Activated effector memory CD4-positive, alpha-beta T cell treated with anti-CD3 and anti-CD28 coated beads, Interleukin-2, amount 50 U/mL, for 16 hours (primary cell): Measurements from ENCODE around the gene LDHD.

Source experiments
- DNase-seq: peaks from one replicate; pipeline ENCODE4 v3.0.0-alpha.2; 2020

The LDHD gene

DNA sequence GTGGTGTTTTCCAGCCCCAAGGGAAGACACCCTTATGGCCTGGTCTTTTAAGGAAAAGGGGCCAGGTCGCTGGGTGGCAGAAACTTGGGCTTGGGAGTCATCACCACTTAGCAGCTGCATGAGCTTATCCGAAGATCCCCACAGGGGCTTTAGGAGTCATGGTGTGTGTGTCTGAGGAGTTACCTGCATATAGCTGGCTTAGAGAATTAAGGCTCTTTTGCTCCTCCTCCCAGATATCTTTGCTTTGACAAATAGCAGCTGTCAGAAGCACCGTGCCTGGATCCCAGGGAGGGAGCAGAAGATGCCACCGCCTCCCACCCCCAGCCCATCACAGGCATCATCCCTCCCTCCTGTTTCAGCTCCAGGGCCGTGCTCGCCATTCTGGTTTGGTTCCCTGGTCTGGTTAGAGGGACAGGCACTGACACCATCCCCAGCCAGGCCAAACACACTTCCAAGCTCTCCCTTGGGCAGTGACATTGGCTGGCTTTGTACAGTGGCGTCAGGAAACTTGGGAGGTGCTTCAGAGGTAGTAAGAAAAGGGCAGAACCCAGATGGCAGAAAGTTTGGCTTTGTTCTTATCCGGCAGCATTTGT is 17.4 kb downstream of the LDHD start:
- no peak for DNase-seq

DNA sequence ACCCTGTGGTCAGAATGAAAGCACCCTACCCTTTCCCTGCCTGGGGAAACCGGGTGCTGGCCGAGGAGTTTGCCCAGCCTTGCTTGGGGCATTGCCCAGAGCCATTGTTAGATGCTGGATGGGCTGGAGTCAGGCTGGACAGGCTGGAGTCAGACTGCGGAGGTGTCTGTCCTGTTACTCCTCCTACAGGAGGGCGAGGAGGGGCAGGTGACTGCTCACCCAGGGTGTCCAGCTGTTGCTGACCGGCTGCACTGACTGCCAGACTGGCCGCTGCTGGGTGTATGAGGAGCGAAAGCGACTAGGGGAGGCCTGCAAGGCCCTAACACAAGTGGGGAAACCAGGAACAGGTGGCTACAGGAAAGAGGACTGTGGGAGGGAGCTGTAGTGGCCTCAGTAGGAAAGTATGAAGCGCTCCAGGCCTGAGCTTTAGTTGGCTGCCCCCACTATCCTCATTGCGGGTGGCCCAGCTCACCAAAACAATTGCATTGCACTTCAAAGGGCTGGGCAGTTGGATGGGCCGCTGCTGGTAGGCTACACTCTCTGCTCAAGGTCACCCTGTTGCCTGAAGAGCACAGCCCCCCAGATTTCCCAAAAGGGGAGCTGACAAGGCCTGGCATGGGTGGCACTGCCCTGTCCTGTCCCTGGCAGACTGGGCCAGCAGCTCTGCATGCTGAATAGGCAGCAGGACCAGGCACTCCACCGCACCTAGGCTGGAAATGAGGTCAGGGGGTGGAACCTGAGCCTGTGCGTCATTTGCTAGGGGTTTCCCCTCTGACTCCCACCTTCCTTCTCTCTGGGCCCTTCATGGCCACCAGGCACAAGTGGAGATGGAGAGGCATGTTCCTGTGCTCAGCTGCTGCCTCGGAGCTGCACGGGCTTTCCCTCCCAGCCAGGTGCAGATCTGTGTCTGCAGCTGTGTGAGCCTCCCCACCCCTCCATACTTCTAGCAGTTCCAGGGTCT is 18.4 kb downstream of the LDHD start:
- DNase-seq, result peak; percentile 91

DNA sequence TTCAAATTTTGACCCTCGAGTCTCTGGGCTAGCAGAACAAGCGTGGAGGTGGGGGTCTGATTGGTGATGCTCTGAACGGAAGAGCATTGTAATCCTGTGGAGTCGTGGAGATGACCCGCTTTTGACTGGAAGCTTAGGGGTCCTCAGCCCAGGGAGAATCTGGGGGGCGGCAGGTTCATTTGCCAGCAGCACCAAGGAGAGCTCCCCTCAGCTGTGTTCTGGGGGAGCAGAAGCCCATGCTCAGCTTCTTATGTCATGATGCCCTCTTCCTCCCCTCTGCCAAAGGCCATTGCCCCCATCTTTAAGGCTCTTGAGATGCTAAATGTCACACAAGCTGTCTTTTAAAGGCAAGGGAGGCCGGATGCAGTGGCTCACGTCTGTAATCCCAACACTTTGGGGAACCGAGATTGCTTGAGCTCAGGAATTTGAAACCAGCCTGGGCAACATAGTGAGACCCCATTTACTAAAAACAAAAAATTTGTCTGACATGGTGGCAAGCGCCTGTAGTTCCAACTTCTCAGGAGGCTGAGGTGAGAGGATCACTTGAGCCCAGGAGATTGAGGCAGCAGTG is 19.3 kb downstream of the LDHD start:
- DNase-seq, result no peak

DNA sequence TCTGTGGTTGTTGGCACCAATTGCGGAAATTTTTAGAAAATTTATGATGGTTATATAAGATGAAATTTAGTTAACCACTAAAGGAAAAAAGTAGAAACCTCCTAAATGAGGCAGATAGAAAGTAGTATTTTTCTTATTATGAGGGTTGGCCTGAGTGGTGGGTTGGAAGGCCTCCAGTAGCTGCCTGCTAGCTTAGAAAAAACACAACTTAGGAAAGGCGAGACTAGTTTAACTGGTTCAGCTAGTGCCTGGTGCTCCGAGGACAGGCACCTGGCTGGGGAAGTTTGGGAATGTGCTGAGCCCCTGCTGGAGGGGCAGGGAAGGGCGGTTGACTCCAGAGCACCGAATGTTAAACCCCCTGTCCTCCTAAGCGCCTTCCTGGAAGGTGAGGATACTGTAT is 19.9 kb downstream of the LDHD start:
- DNase-seq, result no peak

DNA sequence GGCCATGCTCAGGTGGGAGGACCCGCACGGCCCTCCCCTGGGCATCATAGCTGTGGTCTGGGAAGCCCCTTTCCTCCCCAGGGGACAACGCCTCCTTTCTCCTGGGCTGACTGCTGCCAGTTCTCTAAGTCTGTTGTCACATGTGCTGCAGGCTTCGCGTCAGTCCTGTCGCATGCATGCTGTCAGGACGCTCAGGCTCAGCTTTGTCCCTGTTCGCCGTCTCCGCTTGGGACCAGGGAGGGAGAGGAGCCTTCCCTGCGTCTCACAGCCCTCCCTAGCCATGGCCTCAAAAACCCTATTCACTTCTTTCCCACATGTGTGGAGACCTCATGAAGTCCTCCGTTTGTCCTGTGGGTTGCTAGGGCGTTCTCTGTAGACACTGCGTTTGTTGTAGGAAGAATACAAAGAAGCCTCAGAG is 21.4 kb downstream of the LDHD start:
- DNase-seq, result no peak

DNA sequence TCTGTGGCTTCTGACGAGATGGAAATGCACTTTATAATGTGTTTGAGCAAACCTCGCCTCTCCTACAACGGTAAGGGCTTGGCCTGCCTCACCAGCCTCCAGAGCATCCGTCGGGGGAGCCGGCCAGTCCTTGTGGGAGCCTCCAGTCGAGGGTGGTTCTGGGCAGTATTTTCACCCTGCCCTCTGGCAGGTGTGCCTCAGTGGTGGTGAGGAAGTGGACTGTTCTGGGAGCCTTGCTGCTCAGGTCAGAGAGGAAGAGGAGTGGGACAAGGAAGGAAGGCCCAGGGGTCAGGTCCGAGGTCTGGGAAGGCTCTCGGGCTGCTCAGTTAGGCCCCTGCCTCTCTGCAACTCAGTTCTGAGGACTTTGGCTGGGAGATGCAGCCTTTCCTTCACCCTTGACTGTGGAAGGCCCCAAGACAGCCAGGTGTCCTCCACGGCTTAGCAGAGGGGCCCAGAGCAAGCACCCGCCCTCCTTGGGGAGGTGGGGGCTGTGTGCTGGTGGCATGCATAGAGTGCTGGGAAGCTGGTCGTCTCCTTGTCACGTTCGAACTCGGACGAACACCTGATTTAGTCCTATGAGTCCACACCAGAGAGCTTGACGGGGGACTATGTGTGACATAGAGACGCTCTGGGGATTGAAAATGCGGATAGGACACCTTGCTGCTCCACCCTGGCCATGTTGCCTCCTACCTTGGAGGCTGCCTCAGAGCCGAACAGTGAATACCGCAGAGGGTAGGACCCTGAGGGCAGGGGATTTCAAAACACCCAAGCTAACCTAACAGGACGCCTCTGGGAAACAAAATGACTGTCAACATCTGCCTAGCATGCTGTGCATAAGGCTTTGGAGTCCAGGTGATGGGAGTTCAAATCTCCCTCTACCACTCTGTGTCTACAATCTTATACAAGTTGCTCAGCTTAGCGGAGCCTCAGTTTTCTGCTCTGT is 22.7 kb downstream of the LDHD start:
- peak; percentile 21 for DNase-seq

DNA sequence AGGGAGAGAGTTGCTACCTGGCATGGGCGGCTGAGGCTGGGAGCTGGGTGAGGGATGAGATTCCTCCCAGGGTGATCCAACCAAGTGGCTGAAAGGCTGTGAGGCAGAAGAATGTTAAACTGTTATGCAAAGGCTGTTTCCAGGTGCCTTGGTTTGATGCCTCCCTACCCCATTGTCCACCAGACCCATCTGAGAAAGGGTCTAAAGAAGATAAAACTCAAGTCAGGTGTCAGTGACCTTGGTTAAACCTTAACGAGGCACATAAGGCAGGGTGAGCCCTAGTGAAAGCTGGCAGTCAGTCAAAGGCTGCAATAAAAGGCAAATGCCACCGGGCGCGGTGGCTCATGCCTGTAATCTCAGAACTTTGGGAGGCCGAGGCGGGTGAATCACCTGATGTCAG is 23.8 kb downstream of the LDHD start:
- DNase-seq, result peak; percentile 43

DNA sequence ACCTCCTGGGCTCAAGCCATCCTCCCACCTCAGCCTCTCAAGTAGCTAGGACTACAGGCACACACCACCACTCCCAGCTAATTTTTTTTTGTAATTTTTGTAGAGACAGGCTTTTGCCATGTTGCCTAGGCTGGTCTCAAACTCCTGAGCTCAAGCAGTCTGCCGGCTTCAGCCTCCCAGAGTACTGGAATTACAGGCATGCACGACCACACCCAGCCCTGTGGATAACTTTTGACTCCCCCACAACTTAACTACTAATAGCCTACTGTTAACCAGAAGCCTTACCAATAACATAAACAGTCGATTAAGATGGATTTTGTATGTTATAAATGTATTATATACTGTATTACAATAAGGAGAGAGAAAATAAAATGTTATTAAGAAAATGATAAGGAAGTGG is 25.0 kb downstream of the LDHD start:
- DNase-seq, result peak; percentile 1

DNA sequence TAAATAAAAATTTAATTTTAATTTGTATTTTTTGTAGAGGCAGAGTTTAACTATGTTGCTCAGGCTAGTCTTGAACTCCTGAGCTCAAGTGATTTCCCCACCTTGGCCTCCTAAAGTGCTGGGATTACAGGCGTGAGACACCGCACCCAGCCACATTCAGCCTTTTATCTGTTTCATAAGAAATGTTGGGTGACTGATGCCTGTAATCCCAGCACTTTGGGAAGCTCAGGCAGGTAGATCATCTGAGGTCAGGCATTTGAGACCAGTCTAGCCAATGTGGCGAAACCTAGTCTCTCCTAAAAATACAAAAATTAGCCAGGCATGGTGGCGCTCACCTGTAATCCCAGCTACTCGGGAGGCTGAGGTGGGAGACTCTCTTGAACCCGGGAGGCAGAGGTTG is 25.7 kb downstream of the LDHD start:
- peak; percentile 33 for DNase-seq

DNA sequence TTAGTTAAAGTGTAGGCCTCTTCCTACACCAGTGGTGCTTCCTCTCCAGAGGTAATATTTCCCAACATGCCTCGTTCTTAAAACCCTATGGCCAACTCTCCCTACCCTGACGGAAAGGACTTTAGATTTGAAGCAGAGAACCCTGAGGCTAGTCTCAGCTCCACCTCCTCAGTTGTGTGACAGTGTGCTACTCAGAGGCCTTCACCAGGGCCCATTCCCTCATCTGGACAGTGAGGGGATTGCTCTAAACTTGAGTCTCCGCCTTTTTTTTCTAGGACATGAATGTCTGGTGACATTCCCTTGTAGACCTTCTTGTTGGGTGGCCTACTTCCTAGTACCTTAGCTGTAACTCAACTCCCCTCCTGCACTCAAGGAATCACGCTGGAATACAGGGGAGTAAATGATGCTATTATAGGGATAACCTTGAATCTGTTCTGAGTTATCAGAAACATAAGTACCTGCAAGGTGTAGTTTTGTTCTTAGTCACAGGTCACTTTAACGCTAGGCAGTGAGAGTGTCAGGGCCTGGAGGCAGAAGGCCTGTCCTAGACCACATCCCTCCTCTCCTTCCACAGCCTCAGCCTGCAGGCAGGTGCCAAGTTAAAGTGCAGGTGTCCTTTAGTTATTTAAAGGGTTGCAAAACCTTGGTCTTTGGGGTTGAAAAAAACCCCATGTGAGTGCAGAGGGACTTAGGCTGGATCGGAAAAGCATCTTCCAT is 26.9 kb downstream of the LDHD start:
- peak; percentile 25 for DNase-seq

DNA sequence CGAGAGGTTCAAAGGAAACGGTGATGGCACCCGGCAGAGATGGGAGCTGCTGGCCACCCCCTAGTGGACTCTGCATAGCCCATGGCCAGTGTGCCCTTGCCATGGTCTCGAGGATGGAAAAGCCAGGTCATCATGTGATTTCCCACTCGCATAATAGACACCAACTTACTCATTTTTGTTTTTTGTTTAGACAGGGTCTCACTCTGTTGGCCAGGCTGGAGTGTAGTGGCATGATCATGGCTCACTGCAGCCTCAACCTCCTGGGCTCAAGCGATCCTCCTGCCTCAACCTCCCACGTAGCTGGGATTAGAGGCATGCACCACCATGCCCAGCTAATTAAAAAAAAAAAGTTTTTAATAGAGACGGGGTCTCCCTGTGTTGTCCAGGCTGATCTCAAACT is 27.6 kb downstream of the LDHD start:
- no peak for DNase-seq

DNA sequence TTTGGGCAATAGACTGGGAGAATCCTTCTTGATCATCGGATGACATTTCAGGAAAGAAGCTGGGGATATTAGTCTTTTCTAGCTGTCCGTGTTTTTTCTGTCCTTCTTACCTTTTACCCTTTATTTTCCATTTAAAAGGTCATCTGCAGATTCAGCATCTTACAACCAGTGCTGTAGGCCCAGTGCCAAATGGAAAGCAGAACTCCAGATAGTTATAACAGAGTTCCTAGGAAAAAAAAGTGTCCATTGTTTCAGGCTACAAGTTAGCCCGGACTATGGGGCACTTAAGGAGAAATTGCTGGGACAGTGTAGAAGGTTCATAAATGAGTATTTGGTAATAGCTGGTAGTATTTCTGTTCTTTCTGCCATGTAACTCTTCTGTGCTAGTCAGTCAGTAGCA is 28.4 kb downstream of the LDHD start:
- DNase-seq, result no peak

DNA sequence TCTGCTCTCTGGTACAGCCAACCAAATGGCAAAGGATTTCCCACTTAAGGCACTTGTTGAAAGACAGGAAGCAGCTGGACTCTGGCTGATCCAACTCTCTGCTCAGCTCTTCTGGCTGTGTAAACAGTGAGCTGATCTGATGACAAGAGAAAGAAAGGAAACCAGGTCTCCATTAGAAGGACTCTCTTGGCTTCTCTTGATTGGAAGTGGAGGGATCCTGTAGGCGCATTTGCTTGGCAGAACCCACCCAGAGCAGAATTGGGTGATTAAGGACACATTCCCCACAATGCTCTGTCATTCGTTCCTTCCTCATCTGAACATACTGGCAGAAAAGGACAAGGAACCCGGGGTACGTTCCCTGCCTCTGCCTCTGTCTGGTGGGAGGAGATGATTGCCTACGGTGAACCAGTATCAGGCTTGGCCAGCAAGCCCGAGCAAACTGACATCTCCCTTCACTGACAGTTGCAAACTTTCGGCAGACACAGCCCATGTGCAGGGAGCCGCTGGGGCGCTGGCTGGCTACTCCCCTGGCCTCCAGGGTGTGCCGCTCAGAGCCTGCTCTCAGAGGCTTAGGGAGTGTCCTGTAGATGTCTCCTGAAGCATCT is 29.1 kb downstream of the LDHD start:
- peak; percentile 39 for DNase-seq

DNA sequence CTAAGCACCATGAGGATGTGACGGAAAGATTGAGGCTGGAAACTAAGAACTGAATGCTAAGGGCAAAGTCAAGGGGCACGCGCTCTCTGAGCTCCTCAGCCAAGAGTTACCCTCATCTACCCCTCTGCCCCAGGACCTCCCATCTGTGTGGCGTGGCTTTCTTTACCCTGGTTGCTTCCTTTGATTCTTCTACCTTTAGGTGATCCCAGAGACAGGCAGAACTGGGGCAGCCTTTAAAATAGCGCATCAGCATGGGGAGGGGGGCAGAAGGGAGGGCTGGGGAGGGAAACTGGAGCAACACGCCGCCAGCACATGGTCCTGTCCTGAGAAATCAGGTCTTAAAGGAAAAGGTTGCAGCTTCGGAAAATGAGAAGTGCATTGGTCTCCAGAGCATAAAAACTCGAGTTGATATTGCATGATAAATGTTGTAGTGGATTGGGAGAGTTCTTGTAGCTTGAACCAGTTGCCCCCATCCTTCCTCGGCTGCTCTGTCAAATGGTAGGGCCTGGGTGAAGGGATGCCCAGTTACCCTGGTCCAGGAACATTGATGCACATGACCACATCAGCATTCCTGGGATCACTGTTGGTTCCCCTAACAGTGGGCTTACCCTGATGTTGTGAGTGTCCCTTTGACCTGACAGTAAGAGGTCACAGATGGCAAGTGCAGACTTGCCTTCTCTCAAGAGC is 29.7 kb downstream of the LDHD start:
- peak; percentile 16 for DNase-seq

DNA sequence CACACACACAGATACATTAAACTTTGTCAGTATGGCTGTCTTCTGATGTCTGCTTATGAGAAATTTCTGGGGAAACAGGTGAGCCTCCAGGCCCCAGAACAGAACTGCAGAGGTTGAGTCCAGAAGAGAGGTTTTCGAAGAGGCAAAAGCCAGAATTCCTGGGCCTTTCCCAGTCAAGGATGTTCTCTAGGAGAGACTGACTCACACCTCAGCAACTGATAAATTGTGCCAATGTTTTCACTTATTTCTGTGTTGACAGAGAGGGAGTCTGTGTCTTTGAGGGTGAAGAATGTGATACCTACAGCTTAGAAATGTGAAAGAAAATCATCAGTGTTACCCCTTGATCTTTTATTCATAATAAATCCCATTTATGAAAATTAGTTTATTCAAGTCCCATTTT is 30.3 kb downstream of the LDHD start:
- DNase-seq, result no peak

DNA sequence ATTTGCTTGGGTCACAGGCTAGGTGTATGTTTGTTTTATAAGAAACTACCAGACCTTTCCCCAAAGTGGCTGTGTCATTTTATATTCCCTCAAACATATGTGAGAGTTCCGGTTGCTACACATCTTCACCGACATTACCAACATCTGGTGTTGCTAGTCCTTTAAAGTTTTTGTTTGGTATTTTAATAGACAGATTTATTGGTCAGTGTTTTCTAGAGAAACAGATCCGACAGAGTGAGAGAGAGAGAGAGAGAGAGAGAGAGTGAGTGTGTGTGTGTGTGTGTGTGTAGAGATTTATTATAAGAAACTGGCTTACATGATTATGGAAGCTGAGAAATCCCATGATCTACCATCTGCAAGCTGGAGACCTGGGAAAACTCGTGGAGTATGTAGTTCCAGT is 31.0 kb downstream of the LDHD start:
- DNase-seq, result no peak

DNA sequence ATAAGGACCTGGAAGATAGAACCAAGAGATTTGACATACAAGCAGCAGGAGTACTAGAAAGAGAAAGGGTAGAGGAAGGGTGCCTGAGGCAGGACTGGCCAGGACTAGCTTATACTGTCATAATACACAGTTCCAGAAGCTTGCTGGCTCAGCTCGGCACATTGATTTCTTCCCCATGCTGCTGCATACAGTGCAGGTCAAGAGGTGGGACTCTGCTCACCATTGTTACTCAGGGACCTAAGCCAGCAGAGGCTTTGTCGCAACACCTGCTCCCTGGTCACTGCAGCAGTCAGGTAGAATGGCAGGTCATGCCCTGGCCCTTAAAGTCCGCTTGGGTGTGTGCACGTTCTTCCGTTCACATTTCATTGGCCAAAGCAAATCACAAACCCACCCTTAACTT is 32.8 kb downstream of the LDHD start:
- peak; percentile 42 for DNase-seq

DNA sequence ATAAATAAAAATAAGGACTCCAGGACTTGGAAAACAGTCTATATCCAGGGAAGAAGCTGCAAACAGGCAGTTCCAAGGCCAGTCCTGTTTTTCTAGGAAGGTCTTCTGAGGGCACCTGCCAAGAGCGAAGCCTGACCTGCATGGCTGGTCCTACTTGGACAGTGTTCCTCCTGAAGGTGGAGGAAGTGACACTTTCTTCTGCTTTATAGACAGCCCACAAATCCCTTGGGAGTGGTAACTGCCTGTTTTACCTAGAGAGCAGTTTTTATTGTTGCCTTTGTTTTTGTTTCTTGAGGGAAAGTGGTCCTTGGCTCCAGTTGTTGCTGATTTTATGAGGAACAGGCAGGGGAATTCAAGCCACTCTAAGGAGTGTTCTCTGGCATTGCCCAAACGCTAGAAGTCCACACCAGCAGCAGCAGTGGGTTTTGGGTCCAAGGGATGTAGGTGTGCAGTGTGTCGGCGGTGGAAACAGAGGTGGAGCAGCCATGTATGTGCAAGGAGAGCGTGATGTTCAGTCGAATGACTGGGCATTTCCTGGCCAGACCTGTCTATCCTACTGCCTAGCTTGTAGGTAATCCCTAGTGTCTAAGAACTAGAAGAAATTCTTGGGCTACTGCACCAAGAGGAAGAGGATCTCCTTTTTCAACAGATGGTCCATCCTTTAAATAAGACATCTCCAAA is 35.3 kb downstream of the LDHD start:
- peak; percentile 22 for DNase-seq

DNA sequence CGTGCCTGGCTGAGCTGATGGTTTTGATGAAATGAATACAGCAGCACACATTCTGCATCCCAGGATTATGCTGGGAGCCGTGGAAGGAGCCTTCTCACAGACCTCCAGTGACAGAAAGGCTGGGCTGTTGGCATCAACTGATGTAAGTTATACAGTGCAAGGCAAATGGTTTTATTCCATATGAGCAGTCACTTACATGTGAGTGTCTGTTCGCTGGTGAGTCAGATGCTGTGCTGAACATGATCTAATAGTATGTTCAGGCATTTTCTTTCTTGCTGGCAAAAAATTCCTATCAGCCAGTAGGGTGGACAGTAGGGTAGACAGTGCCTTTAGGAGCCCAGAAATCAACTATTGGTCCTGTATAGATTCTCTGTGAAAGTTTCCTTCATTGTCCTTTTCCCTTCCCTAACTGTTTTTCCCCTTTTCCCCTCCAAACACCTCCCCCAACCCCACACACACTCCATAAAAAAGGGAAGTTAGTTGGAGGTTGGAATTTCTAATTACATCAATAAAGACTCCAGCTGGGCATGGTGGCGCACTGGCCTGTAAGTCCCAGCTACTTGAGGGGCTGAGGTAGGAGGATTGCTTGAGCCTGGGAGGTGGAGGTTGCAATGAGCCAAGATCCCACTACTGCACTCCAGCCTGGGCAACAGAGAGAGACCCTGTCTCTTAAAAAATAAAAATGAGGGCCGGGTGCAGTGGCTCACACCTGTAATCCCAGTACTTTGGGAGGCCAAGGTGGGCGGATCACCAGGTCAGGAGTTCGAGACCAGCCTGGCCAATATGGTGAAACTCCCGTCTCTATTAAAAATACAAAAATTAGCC is 36.2 kb downstream of the LDHD start:
- DNase-seq, result peak; percentile 16
